OCI-LY1 (cell line): ENCODE data around the gene AIRE.

Source experiments
- H2AFZ ChIP-seq: fragments of 200-600 bp; sonication (generic), shearing (Covaris generic); 2 replicates; pipeline ENCODE4 v1.6.0; 2014; ENCODE audit warnings: antibody characterized with exemption, mild to moderate bottlenecking, low read length
- H3F3A ChIP-seq: fragments of 200-600 bp; sonication (generic), shearing (Covaris generic); 2 replicates; pipeline ENCODE4 v1.6.0; 2014; ENCODE audit warnings: mild to moderate bottlenecking, antibody characterized with exemption, low read length, moderate library complexity; ENCODE audit not compliant: insufficient read depth
- H3K27ac ChIP-seq: fragments of 200-600 bp; sonication (generic); 2 replicates; pipeline ENCODE4 v1.5.1; 2014; ENCODE audit warnings: low read length, mixed run types, mild to moderate bottlenecking, low read depth; ENCODE audit not compliant: poor library complexity, severe bottlenecking
- H3K27me3 ChIP-seq: fragments of 200-600 bp; sonication (generic); 2 replicates; pipeline ENCODE4 v1.6.0; 2014; ENCODE audit warnings: antibody characterized with exemption, mild to moderate bottlenecking, low read length, moderate library complexity; ENCODE audit not compliant: insufficient read depth
- H3K36me3 ChIP-seq: fragments of 200-600 bp; sonication (generic); 2 replicates; pipeline ENCODE4 v1.6.1; 2014; ENCODE audit warnings: mild to moderate bottlenecking, antibody characterized with exemption, low read length, moderate library complexity, mixed read lengths; ENCODE audit not compliant: insufficient read depth
- H3K4me1 ChIP-seq: fragments of 200-600 bp; sonication (generic); 2 replicates; pipeline ENCODE4 v1.5.1; 2014; ENCODE audit warnings: mild to moderate bottlenecking, low read length, moderate library complexity; ENCODE audit not compliant: insufficient read depth, severe bottlenecking
- H3K4me2 ChIP-seq: fragments of 200-600 bp; sonication (generic), shearing (Covaris generic); 2 replicates; pipeline ENCODE4 v1.6.1; 2014; ENCODE audit warnings: low read length
- H3K4me3 ChIP-seq: fragments of 200-600 bp; sonication (generic); 2 replicates; pipeline ENCODE4 v1.5.1; 2014; ENCODE audit warnings: low read length, low read depth, mild to moderate bottlenecking, mixed read lengths; ENCODE audit not compliant: poor library complexity, severe bottlenecking
- H3K79me2 ChIP-seq: fragments of 200-600 bp; shearing (Covaris generic); 2 replicates; pipeline ENCODE4 v1.6.1; 2016; ENCODE audit warnings: mixed run types, low read length, mixed read lengths; ENCODE audit not compliant: insufficient read depth
- H3K9ac ChIP-seq: fragments of 200-600 bp; sonication (generic), shearing (Covaris generic); 2 replicates; pipeline ENCODE4 v1.6.1; 2014; ENCODE audit warnings: mild to moderate bottlenecking, low read length, mixed read lengths
- H3K9me2 ChIP-seq: fragments of 200-600 bp; sonication (generic), shearing (Covaris generic); 2 replicates; pipeline ENCODE4 v1.6.1; 2014; ENCODE audit warnings: low read depth, mild to moderate bottlenecking, low read length, mixed read lengths
- H3K9me3 ChIP-seq: fragments of 200-600 bp; shearing (Covaris generic); 2 replicates; pipeline ENCODE4 v1.6.1; 2014; ENCODE audit warnings: low read length, mixed read lengths
- H4K20me1 ChIP-seq: fragments of 200-600 bp; sonication (generic), shearing (Covaris generic); 2 replicates; pipeline ENCODE4 v1.6.0; 2016; ENCODE audit warnings: mild to moderate bottlenecking, low read length; ENCODE audit not compliant: insufficient read depth
- EZH2 ChIP-seq: fragments of 200-600 bp; sonication (generic), shearing (Covaris generic); IDR thresholded peaks from 2 replicates; pipeline ENCODE4 v1.8.0; 2017; ENCODE audit warnings: borderline replicate concordance, mixed run types, mild to moderate bottlenecking, antibody characterized with exemption, low read length, moderate library complexity, mixed read lengths
- TF ChIP-seq, protein P1 (sequence below): fragments of 200-600 bp; sonication (generic), shearing (Covaris generic); IDR thresholded peaks from 2 replicates; pipeline ENCODE4 v1.5.1; 2017; ENCODE audit warnings: mild to moderate bottlenecking, antibody characterized with exemption, low read length, moderate library complexity, mixed read lengths

Gene AIRE

DNA sequence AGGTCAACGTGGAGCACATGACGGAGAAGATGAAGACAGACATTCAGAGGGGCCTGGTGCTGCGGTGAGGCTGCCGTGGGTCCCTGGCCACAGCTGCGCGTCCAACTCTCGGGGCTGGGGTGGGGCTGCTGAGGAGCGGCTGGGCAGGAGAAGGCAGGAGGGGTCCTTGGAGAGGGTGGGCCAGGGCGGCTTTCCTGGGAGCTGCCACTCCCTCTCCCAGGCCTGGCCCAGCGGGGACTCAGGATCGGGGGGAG, 39.1 kb downstream of the AIRE start:
- Histone ChIP-seq H3K27ac (no peak overlapping the region), H3K27me3 (peaks cover 4% of the 10 kb centered on the region; the same call in 1 of the 2 replicates), H4K20me1 (no peaks in the 10 kb centered on the region), H3F3A (no peaks in the 10 kb centered on the region), H2AFZ (no peak overlapping the region), H3K36me3 (peaks cover 54% of the 10 kb centered on the region), H3K4me1 (no peaks in the 10 kb centered on the region), H3K79me2 (no peaks in the 10 kb centered on the region), H3K4me2 (no peak overlapping the region), H3K9ac (no peak overlapping the region), H3K9me2 (no peaks in the 10 kb centered on the region), H3K4me3 (no peak overlapping the region), H3K9me3 (no peaks in the 10 kb centered on the region)
- TF ChIP-seq, protein P1, sequence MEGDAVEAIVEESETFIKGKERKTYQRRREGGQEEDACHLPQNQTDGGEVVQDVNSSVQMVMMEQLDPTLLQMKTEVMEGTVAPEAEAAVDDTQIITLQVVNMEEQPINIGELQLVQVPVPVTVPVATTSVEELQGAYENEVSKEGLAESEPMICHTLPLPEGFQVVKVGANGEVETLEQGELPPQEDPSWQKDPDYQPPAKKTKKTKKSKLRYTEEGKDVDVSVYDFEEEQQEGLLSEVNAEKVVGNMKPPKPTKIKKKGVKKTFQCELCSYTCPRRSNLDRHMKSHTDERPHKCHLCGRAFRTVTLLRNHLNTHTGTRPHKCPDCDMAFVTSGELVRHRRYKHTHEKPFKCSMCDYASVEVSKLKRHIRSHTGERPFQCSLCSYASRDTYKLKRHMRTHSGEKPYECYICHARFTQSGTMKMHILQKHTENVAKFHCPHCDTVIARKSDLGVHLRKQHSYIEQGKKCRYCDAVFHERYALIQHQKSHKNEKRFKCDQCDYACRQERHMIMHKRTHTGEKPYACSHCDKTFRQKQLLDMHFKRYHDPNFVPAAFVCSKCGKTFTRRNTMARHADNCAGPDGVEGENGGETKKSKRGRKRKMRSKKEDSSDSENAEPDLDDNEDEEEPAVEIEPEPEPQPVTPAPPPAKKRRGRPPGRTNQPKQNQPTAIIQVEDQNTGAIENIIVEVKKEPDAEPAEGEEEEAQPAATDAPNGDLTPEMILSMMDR = no peak
- no peak for TF ChIP-seq EZH2

DNA sequence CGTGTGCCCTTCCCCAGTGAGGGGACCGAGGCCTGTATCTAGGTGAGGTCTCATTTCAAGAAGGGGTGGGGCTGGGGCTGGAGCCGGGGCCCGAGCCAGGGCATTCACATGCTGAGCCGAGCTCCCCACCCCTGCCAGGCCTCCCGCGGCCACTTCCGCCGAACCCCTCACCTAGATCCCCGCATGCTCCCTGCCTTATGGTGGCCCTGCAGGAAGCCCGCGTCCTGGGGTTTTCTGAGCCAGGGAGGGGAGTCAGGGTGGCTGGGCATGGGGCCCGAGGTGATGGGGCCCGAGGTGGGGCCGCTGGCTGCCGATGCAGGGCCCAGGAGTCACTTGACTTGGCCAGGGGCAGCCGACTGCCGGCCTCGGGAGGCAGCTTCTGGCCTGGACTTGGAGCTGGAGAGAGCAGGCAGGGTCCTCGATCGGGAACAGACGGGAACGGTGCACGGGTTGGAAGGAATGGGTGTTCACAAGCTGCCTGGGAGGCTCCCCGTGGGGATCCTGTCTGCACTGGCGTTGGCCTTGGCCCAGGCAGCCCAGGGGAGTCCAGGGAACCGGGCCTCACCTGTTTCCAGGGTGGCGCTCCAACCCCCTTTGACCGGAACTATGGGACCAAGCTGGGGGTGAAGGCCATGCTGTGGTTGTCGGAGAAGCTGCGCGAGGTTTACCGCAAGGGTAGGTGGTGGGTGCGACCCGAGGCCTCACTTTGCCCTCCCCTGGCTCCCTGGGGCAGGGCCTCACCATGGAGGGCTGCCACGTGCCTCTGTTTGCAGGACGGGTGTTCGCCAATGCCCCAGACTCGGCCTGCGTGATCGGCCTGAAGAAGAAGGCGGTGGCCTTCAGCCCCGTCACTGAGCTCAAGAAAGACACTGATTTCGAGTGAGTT, 40.0 kb downstream of the AIRE start:
- H3K36me3 ChIP-seq = peaks cover 49% of the 10 kb centered on the region
- H4K20me1 ChIP-seq = no peaks in the 10 kb centered on the region
- H3K4me3 ChIP-seq = no peak overlapping the region
- H3F3A ChIP-seq = no peaks in the 10 kb centered on the region
- no peak overlapping the region for H3K4me2 ChIP-seq
- no peak overlapping the region for H3K9ac ChIP-seq
- peaks cover 8% of the 10 kb centered on the region; the same call in 1 of the 2 replicates for H3K27me3 ChIP-seq
- no peaks in the 10 kb centered on the region for H3K9me3 ChIP-seq
- H2AFZ ChIP-seq = no peak overlapping the region
- H3K9me2 ChIP-seq = no peaks in the 10 kb centered on the region
- H3K79me2 ChIP-seq = no peaks in the 10 kb centered on the region
- no peak for TF ChIP-seq EZH2
- TF ChIP-seq, protein P1 = no peak
- no peaks in the 10 kb centered on the region for H3K4me1 ChIP-seq
- H3K27ac ChIP-seq = no peak overlapping the region

DNA sequence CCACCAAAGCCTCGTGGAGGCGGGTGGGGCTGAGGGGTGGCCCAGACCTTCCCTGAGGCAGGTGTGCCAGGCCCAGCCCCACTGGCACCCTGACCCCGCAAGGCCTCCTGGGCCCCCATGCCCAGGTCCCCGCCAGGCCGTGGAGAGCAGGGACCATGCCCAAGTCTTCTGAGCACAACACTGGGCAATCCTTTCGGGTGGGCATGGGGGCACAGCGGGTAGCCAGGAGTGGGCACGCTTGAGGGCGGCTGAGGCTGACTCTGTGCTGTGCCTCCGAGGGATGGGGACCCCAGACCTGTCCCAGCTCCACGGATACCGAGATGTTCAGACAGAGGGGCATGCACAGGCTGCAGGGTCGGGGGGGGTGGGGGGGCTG, 40.6 kb downstream of the AIRE start:
- Histone ChIP-seq H3K9me3 (no peaks in the 10 kb centered on the region), H3K27me3 (peaks cover 8% of the 10 kb centered on the region; the same call in 1 of the 2 replicates), H3K79me2 (no peaks in the 10 kb centered on the region), H4K20me1 (no peaks in the 10 kb centered on the region), H3K9ac (no peak overlapping the region), H3K27ac (no peak overlapping the region), H3K4me1 (no peaks in the 10 kb centered on the region), H3K36me3 (peaks cover 49% of the 10 kb centered on the region), H3F3A (no peaks in the 10 kb centered on the region), H3K4me2 (no peak overlapping the region), H2AFZ (no peak overlapping the region), H3K4me3 (no peak overlapping the region), H3K9me2 (no peaks in the 10 kb centered on the region)
- no peak for TF ChIP-seq EZH2
- TF ChIP-seq, protein P1 = no peak
